WERI-Rb-1 (cell line): Measurements from ENCODE around the gene TSPEAR.
"Not testable (repeated sequence)": the region's sequence is repeated elsewhere in the genome, so short reads cannot be mapped to it uniquely, and the experiment has no call there.

ENCODE experiments used
- DNase-seq: peaks from one replicate; pipeline ENCODE4 v3.0.0-alpha.2; 2020
- H3K27ac ChIP-seq: fragments of 250-450 bp; sonication (Bioruptor Pico); 2 replicates; pipeline ENCODE4 v1.5.1; 2020; ENCODE audit warnings: mild to moderate bottlenecking, moderate library complexity
- H3K27me3 ChIP-seq: fragments of 250-450 bp; sonication (Bioruptor Pico); 2 replicates; pipeline ENCODE4 v1.5.1; 2021; ENCODE audit warnings: mild to moderate bottlenecking, low read depth, moderate library complexity; ENCODE audit not compliant: insufficient read depth, severe bottlenecking
- H3K36me3 ChIP-seq: fragments of 250-450 bp; sonication (Bioruptor Pico); 2 replicates; pipeline ENCODE4 v1.5.1; 2020; ENCODE audit warnings: mild to moderate bottlenecking, moderate library complexity
- H3K4me3 ChIP-seq: 2 replicates; pipeline ENCODE4 v1.5.1; 2011; ENCODE audit warnings: low read depth, mild to moderate bottlenecking, control low read depth, low read length
- H3K9me3 ChIP-seq: fragments of 250-450 bp; sonication (Bioruptor Pico); 2 replicates; pipeline ENCODE4 v1.5.1; 2021; ENCODE audit warnings: mild to moderate bottlenecking, moderate library complexity; ENCODE audit not compliant: severe bottlenecking
- CTCF ChIP-seq: IDR thresholded peaks from 2 replicates; pipeline ENCODE4 v1.5.1; 2011; ENCODE audit warnings: low read depth, mild to moderate bottlenecking, control low read depth, inconsistent platforms, low read length

TSPEAR gene

GRCh38 chr21:44646366-44647221 is 64.8 kb downstream of the TSPEAR start, which contains the start of gene KRTAP10-11:
KRTAP10-11 (plus strand) TSS chr21:44646414; CDS start chr21:44646459, 45 bp downstream.
- H3K36me3 ChIP-seq, DNase-seq, H3K4me3 ChIP-seq, H3K27ac ChIP-seq, H3K27me3 ChIP-seq: not testable (repeated sequence)
- 0 out of 2 replicates have a peak, but pooled peaks have one; percentile 4 for TF ChIP-seq CTCF
- H3K9me3 ChIP-seq: peaks cover 14% of the 10 kb centered on the region

- no peaks in the 10 kb centered on the region for H3K36me3 ChIP-seq
- no peak for DNase-seq
- H3K27ac ChIP-seq: no peak overlapping the region
- peaks cover 29% of the 10 kb centered on the region for H3K9me3 ChIP-seq
- H3K4me3 ChIP-seq: no peak overlapping the region
- no peak for TF ChIP-seq CTCF
- no peaks in the 10 kb centered on the region for H3K27me3 ChIP-seq
Measured at GRCh38 chr21:44644878-44645277, 66.5 kb downstream of the TSPEAR start.

GRCh38 chr21:44643741-44644310 is 67.5 kb downstream of the TSPEAR start:
- H3K9me3 ChIP-seq: peaks cover 30% of the 10 kb centered on the region
- TF ChIP-seq CTCF: no peak
- H3K36me3 ChIP-seq: no peaks in the 10 kb centered on the region
- H3K27me3 ChIP-seq: no peaks in the 10 kb centered on the region
- H3K4me3 ChIP-seq: 0 out of 2 replicates have a peak overlapping the region, but pooled peaks have one; percentile 9
- DNase-seq: peak; percentile 58
- H3K27ac ChIP-seq: peak overlapping the region; percentile 46

- DNase-seq: no peak
- Histone ChIP-seq H3K4me3 (no peak overlapping the region), H3K36me3 (no peaks in the 10 kb centered on the region), H3K27ac (no peak overlapping the region), H3K27me3 (no peaks in the 10 kb centered on the region), H3K9me3 (peaks cover 30% of the 10 kb centered on the region)
- TF ChIP-seq CTCF: no peak
Measured at GRCh38 chr21:44640761-44641160, 70.6 kb downstream of the TSPEAR start.

DNA sequence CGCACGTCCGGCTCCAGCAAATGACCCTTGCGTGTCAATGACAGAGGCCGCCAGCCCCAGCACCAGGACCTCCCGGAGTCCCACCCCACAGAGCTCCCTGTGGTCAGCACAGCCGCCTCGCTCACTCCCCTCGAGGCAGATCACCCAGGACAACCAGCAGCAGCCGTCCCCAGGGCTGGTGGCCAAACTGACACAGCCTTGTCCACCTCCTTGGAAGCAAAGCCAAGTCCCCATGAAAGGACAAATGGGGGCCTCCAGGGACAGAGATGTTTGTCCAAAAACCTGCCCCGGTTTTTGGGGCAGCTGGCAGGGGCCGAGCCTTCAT is 72.1 kb downstream of the TSPEAR start:
- TF ChIP-seq CTCF: no peak
- H3K27me3 ChIP-seq: no peaks in the 10 kb centered on the region
- no peaks in the 10 kb centered on the region for H3K36me3 ChIP-seq
- no peak overlapping the region for H3K4me3 ChIP-seq
- no peak overlapping the region for H3K27ac ChIP-seq
- peaks cover 18% of the 10 kb centered on the region for H3K9me3 ChIP-seq
- DNase-seq: no peak

GRCh38 chr21:44638506-44639330 is 72.7 kb downstream of the TSPEAR start:
- not testable (repeated sequence) for DNase-seq, H3K36me3 ChIP-seq, H3K4me3 ChIP-seq

DNA sequence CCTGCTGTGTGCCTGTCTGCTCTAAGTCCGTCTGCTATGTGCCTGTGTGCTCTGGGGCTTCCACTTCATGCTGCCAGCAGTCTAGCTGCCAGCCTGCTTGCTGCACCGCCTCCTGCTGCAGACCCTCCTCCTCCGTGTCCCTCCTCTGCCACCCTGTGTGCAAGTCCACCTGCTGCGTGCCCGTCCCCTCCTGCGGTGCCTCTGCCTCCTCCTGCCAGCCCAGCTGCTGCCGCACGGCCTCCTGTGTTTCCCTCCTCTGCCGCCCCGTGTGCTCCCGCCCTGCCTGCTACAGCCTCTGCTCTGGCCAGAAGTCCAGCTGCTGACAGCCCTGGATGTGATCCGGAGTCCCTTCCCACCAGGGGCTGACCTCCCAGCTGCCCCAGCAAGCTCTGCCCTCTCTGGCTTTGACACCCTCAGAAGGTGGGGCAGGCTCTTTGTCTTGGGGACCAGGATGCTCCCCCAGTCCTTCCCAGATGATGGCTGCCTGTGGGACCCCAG is 73.5 kb downstream of the TSPEAR start:
- H3K27me3 ChIP-seq, H3K4me3 ChIP-seq, H3K27ac ChIP-seq, H3K36me3 ChIP-seq, DNase-seq: not testable (repeated sequence)
- H3K9me3 ChIP-seq: peaks cover 16% of the 10 kb centered on the region

More at GRCh38 chr21:44638506-44639330, 72.7 kb downstream of the TSPEAR start:
- H3K27me3 ChIP-seq, H3K27ac ChIP-seq: not testable (repeated sequence)
- peaks cover 16% of the 10 kb centered on the region for H3K9me3 ChIP-seq
